ENCODE measurements around the gene COMMD7.

COMMD7 gene

DNA sequence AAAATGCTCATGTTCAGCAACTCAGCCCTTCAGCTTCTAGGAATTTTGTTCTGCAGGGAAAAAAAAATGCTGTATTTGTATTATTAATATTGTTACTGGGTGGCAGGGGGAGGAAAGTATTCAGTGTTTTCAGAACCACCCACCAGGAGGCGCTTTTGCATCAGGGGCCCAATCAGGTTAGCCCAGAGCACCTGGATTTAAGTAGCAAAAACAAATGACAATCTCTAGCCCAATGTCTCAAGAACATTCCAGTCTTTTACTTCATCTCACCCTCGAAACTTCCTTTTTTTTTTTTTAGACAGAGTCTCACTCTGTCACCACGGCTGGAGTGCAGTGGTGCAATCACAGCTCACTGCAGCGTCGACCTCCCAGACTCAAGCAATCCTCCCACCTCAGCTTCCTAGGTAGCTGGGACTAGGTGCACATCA, 68.9 kb downstream of the COMMD7 start:
- peak; percentile 80 for DNase-seq

DNA sequence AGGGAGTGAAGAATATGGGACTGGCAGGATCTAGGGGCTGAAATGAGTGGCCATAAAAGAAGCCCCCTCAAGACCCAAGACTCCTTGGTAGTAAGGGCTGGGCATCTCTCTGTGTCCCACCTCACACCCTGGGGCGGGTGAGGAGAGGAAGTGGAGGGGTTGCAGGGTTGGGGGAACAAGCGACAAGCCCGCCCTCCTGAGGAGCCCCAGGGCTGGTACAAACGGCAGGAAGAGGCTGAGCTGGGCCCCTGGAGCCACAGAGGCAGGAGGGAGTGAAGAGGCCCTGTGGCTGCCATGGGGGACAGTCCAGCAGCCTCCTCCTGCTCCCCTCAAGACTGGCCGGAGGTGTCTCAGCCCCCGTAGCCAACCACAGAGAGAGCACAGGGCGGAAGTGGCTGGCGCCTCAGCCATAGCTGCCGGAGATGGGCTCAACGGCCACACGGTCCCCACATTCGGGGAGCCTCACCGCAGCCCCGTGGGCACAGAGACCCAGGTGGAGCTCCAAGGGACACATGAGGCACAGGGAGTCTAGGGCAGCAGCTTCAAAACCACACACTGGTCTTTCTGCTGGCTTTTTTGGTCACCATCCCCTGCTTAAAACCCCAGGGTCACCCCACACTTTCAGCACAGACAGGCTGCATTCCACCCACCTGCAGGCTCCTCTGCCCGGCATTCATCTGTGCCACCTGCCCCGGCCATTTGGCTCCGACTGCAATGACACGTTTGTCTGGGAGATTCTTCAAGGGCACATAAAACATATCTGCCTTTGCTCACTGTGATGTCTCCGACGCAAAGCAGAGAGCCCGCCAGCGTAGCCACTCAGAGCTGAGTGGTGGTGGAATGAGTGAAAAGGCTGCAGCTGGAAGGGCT, 70.0 kb downstream of the COMMD7 start:
- peak; percentile 35 for DNase-seq

DNA sequence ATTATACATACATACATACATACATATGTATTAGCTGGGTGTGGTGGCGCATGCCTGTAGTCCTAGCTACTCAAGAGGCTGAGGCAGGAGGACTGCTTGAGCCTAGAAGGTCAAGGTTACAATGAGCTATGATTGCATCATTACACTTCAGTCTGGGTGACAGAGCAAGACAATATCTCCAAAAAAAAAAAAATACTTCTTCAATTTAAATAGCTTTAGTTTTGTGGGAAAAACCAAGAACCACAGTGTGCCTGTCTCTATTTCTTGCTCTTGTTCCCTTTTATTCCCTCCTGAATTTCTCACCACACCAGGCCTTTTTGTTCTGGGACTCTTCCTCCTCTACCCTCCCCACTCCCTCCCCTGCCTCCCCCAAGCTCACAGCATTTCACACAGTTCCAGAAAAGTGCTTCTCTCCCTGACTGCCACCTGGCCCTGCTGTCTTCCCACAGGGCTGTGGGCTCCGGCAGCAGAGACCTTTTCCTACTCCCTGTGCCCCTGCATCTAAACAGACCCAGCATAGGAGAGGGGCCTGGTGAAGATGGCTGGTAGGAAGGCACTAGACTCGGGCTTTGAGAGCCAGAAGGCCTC, 70.8 kb downstream of the COMMD7 start:
- DNase-seq, result no peak

DNA sequence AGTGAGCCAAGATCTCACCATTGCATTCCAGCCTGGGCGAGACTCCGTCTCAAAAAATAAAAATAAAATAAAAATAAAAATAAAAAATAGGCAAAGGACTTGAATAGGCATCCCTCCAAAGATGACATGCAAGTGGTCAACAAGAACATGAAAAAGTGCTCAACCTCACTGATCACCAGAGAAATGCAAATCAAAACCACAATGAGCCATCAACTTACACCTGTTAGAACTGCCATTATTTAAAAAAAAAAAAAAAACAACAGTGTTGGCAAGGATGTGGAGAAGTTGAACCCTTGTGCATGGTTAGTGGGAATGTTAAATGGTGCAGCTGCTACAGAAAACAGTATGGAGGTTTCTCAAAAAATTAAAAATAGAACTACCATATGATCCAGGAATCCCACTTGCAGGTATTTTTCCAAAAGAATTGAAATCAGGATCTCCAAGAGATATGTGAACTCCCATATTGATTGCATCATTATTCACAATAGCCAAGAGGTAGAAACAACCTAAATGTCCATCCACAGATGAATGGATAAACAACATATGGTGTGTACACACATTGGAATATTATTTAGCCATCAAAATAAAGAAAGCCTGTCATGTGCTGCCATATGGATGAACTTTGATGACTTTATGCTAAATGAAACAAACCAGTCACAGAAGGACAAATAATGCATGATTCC, 72.4 kb downstream of the COMMD7 start:
- no peak for DNase-seq

DNA sequence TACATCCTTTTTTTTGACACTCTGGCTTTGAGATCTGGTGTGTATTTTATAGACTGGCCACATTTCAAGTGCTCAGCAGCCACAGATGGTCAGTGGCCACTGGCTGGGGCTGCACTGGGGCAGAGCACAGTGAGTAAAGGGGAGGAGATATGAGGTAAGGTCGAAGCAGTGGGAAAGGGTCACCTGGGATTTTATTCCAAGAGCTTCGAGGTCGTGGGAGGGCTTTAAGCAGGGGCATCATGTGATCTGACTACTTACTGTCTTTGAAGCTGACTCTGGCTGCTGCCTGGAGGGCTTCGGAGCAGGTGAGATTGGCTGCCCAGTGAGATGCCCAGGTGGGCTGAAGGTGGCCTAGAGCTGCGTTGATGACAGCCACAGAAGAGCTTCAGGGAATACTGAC, 76.2 kb downstream of the COMMD7 start:
- DNase-seq, result no peak

DNA sequence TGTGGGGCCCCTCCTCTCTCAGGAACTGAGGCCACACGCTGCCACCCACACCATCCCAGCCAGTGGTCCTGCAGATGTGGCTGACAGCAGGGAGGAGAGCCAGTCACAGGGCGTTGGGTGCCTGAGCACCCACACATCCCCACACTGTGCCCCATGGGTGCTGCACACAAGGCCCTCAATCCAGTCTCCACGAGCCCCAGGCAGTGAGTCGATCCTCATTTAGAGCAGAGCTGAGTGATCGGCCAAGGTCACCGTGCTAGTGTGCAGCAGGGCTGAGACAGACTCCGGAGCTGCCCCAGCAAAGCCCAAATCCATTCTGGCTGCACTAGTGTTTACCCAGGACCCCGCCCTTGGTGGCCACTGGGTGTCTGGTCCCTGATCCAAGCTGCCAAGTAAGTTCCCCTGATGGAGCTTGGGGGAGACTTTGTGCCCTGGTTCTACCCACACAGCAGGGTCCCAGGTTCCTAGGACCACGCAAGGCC, 78.5 kb downstream of the COMMD7 start:
- DNase-seq, result no peak

DNA sequence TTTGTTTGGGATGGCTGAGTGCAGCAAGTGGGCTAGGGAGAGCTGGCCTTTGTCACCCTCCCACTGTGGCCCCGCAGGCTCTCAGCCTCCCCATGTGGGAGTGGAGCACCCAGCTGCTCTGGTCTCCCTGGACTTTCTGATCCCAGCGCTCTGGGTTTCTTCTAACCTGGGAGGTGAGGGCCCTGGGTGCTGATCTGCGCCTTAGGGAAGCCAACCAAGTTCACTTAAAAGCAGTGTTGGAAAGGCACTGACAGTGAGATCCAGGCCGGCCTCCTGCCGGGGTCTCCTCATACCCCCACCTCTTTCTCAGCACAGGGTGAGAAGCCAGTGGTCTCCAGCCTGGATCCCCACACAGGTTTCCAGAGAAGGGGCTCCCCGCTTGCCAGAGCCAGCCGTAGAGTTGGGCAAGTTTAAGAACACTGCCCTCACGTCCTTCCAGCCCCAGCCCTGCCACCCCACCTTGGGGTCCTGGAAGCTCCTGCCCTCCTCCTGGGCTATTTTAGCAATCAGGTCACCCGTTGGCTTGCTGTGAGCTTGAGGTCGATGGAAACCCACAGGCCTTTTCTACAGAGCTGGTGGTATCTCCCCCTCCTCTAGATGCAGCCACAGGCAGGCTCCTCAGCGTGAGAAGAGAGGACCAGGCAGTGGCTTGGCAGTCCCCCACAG, 79.1 kb downstream of the COMMD7 start:
- DNase-seq, result no peak

DNA sequence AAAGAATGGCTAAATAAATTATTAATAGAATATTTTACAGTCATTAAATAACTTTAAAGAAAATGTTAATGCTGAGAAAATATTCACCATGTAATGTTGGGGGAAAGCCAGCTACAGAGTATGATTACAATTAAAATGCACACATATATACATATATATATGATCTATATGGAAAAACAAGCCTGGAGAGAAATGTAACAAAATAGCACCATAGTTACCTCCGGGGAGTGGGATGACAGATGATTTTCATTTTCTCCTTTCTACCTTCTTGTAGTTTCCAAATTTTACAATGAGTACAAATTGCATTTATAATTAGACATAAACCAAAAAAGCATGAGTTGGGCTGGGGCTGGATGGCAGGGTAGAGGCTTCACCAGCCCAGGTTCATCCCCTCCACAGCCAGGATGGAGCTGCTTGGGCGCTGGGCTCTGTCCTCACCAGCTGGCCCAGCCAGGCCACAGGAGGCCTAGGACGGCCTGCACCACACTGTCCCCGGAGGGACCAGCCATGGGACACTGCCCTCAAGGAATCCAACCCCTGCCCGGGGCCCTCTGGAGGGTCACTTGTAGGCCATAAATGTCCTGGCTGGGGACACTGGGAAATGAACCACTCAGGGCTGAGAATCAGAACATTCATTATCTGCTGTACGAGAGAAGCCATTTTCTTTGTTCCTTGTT, 79.8 kb downstream of the COMMD7 start:
- no peak for DNase-seq

DNA sequence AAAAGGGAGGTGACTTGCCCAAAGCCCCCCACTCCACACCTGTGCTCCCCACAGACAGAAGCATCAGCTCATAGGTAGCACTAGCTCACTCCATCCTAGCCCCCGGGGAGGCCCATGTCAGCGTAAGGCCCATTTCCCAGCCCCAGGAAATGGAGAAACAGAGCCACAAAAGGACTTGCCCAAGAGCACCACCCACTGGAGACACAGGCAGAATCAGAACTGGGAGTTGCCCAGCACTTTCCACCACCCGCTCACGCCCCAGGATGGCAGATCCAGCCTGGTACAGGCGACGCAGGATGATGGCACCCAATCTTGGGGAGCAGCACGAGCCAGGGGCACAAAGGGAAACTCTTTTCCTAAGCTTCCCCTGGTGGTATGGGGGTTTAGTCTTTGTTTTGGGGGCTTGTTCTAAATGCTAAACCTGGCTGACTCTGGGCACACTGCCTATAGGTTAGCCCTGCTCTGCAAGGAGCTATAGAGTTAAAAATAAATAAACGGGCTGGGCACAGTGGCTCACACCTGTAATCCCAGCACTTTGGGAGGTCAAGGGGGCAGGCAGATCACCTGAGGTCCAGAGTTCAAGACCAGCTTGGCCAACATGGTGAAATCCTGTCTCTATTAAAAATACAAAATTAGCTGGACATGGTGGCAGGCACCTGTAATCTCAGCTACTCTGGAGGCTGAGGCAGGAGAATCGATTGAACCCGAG, 81.3 kb downstream of the COMMD7 start:
- DNase-seq, result no peak

DNA sequence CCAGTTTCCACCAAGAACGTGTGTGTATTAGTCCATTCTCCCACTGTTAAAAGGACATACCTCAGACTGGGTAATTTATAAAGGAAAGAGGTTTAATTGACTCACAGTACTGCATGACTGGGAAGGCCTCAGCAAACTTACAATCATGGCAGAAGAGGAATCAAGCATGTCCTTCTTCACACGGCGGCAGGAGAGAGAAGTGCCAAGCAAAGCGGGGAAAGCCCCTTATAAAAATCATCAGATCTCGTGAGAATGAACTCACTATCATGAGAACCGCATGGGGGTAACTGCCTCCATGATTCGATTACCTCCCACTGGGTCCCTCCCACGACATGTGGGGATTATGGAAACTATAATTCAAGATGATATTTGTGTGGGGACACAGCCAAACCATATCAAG, 82.6 kb downstream of the COMMD7 start:
- no peak for DNase-seq

DNA sequence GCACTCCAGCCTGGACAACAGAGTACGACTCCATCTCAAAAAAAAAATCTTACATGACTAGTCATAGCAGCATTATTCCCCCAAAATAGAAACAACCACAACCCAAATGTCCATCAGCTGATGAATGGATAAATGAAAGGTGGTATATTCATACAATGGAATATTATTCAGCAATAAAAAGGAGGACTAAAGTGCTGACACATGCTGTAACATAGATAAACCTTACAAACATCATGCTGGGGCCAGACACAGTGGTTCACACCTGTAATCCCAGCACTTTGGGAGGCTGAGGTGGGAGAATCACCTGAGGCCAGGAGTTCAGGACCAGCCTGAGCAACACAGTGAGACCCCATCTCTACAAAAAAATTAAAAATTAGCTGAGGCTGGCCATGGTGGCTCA, 86.4 kb downstream of the COMMD7 start:
- DNase-seq, result no peak

DNA sequence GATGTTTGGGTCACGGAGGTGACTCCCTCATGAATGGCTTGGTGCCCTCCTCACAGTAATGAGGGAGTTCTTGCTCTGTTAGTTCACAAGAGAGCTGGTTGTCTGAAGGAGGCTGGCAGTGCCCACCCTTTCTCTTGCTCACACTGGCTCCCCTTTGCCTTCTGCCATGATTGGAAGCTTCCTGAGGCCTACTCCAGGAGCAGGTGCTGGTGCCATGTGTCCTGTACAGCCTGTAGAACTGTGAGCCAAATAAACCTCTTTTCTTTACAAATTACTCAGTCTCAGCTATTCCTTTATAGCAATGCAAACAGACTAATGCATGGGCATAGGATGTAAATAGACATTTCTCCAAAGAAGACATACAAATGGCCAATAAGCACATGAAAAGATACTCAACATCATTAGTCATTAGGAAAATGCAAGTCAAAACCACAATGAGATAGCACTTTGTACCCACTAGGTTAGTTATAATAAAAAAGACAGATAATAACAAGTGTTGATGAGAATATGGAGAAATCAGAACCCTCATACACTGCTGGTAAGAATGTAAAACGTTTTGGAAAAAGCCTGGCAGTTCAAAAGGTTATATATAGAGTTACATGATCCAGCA, 87.3 kb downstream of the COMMD7 start:
- no peak for DNase-seq

DNA sequence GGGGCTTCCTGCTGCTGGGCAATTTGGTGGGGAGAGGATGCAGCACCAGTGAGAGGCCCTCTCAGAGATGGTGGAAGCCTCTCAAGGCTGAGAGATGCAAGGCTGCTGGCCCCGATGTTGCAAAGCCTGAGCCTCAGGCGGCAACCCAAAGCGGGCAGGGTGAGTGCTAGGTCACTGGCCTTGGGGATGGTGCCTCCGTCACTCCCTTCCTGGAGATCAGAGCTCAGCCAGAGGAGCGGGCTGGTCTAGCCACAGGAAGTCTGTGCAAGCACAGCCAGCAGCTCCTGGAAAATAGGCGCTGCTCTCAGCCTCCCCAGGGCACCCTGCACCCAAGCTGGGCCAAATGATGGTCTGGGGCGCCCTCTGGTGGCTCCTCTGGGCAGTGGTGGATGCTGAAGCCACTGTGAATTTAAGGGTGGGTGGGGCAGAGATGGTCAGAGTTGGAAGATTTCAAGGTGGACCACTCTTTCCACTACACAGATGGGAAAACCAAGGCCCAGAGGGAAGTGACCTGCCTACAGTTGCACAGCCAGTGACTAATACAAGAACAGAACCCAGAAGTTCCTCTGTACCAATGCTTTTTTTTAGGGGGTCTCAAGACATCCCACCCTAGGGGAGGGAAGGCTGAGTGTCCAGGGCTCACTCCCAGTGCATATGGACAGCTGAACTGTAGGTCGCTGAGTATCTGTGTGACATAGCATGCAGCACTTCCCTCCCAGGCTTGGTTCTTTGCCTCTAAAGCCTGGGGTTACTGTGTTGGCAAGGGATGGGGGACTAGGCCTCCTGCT, 90.3 kb downstream of the COMMD7 start:
- peak; percentile 91 for DNase-seq

Data from CD4-positive, alpha-beta T cell treated with Interleukin-6 for 4 hours (primary cell).